Measurements from ENCODE around the gene TAC4. TPM values are rescaled to one million over a fixed set of nuclear protein-coding genes. Genes with fewer than 3 reads are reported as not detected.

Gene TAC4
- total and polyA plus RNA-seq, 2 of the 13 experiments (the other 11 are each of a cell fraction or from before 2014, with no cell fraction given): not detected

- TF ChIP-seq ZBTB40 (IDR thresholded peaks at IDR 0.05): no peak
- 0 out of 2 replicates have a peak, but pooled peaks have one; percentile 26 for TF ChIP-seq ZBTB40 (CRISPR knock-in tag; IDR thresholded peaks at IDR 0.05)
- peak; percentile 57; the same call in 1 of the 2 replicates for TF ChIP-seq THAP11 (CRISPR knock-in tag; IDR thresholded peaks at IDR 0.05)
- TF ChIP-seq CENPT (CRISPR knock-in tag; IDR thresholded peaks at IDR 0.05; ENCODE audit: low read depth): no peak
- no peak for TF ChIP-seq ZNF567 (CRISPR knock-in tag; IDR thresholded peaks at IDR 0.05; ENCODE audit: borderline replicate concordance)
- peak; percentile 37; the same call in 1 of the 2 replicates for TF ChIP-seq ZNF574 (CRISPR knock-in tag; IDR thresholded peaks at IDR 0.05)
- no peak for TF ChIP-seq PBX2 (CRISPR knock-in tag; IDR thresholded peaks at IDR 0.05)
- no peak; the same call in 1 of the 2 replicates for TF ChIP-seq RXRA (CRISPR knock-in tag; IDR thresholded peaks at IDR 0.05)
- TF ChIP-seq ATF7-NPFF (CRISPR knock-in tag; IDR thresholded peaks at IDR 0.05; ENCODE audit: low read depth): no peak
- no peak for TF ChIP-seq ZNF672 (CRISPR knock-in tag; IDR thresholded peaks at IDR 0.05)
- TF ChIP-seq YY1 (IDR thresholded peaks at IDR 0.05; ENCODE audit: insufficient read depth, insufficient replicate concordance, low read depth, low read length): no peak
- no peak for TF ChIP-seq ZSCAN22 (CRISPR knock-in tag; IDR thresholded peaks at IDR 0.05)
- no peak for TF ChIP-seq MNT (IDR thresholded peaks at IDR 0.05)
- TF ChIP-seq HES4 (CRISPR knock-in tag; IDR thresholded peaks at IDR 0.05; ENCODE audit: borderline replicate concordance): 0 out of 2 replicates have a peak, but pooled peaks have one; percentile 35
Observed at GRCh38 chr17:49862781-49863331, 15.0 kb upstream of the TAC4 start (continued).

Data from HepG2 (cell line).